Mucosa of descending colon (tissue), 3 donors: ENCODE results near the gene ISM1. TPM values are rescaled to one million over a fixed set of nuclear protein-coding genes. Genes with fewer than 3 reads are reported as not detected.
A peak's percentile ranks its signal among the peaks of the same experiment; 100 is the strongest.

Experiments used
- ATAC-seq: fragments of 200-7000 bp; cut with Tn5 transposase; one replicate; pipeline ENCODE4 v1.9.1; 2020; ENCODE audit warnings: mild to moderate bottlenecking, moderate library complexity
- DNase-seq, 3 donors: peaks; one replicate each; pipeline ENCODE4 v3.0.0-alpha.2; 2020
- H3K36me3 ChIP-seq: fragments of 200-600 bp; one replicate; pipeline ENCODE4 v1.8.0; 2021; ENCODE audit warnings: low read depth, mild to moderate bottlenecking
- H3K4me1 ChIP-seq: fragments of 200-600 bp; one replicate; pipeline ENCODE4 v1.8.0; 2021; ENCODE audit warnings: low read depth, mild to moderate bottlenecking
- H3K4me3 ChIP-seq: fragments of 200-600 bp; one replicate; pipeline ENCODE4 v1.8.0; 2021; ENCODE audit warnings: mild to moderate bottlenecking
- H3K9me3 ChIP-seq: fragments of 200-600 bp; one replicate; pipeline ENCODE4 v1.8.0; 2021; ENCODE audit warnings: mild to moderate bottlenecking
- intact Hi-C, 2 donors: fragments of 100-400 bp; cut with DNase I in 1 of 2; cut with micrococcal nuclease in 1 of 2; formaldehyde crosslinking; loops; one replicate each; pipeline versions ENCODE4 v1.11.0 to v1.11.1; 2022; cut with DNase I, micrococcal nuclease
- total RNA-seq, 3 donors: library from RNA; stranded (reverse); fragmentation: NEBNext Ultra II Directional in 2 of 3; extraction: Animal tissue kit (Norgen Biotek cat#: 25700) in 2 of 3; gene quantifications; one replicate each; pipeline versions ENCODE4 v1.2.1 to v1.2.4, GENCODE V29; 2021 to 2023
- TF ChIP-seq, protein P1 (sequence below): fragments of 200-600 bp; IDR thresholded peaks from one replicate; pipeline ENCODE4 v1.8.0; 2022; ENCODE audit warnings: antibody characterized with exemption, mild to moderate bottlenecking
- donor health status: DM: no; HTN: no; CAD: no; lungs with moderate emphysema.
- donor health status: DM: no; HTN: no; CAD: no.
- donor health status: DM: no; HTN: yes; CAD: no.

ISM1 gene
- total RNA-seq, 3 donors from 2014 or later: 0.14 to 0.72 (median 0.66) TPM

- peaks cover 18% of the 10 kb centered on the region for H3K4me1 ChIP-seq
- no peaks in the 10 kb centered on the region for H3K9me3 ChIP-seq
- ATAC-seq (peak; percentile 87), DNase-seq (peak; percentile 55 to 72 (median 62))
- no peak overlapping the region for H3K4me3 ChIP-seq
- intact Hi-C loops: no loop called here
- TF ChIP-seq, protein P1, sequence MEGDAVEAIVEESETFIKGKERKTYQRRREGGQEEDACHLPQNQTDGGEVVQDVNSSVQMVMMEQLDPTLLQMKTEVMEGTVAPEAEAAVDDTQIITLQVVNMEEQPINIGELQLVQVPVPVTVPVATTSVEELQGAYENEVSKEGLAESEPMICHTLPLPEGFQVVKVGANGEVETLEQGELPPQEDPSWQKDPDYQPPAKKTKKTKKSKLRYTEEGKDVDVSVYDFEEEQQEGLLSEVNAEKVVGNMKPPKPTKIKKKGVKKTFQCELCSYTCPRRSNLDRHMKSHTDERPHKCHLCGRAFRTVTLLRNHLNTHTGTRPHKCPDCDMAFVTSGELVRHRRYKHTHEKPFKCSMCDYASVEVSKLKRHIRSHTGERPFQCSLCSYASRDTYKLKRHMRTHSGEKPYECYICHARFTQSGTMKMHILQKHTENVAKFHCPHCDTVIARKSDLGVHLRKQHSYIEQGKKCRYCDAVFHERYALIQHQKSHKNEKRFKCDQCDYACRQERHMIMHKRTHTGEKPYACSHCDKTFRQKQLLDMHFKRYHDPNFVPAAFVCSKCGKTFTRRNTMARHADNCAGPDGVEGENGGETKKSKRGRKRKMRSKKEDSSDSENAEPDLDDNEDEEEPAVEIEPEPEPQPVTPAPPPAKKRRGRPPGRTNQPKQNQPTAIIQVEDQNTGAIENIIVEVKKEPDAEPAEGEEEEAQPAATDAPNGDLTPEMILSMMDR: no peak
- H3K36me3 ChIP-seq: no peaks in the 10 kb centered on the region
These were observed 722 bp downstream of the ISM1 start for GRCh38 chr20:13221673-13222318.

GRCh38 chr20:13222319-13222716 is 1.2 kb downstream of the ISM1 start:
- Histone ChIP-seq H3K4me3 (no peak overlapping the region), H3K36me3 (no peaks in the 10 kb centered on the region), H3K9me3 (no peaks in the 10 kb centered on the region), H3K4me1 (peaks cover 18% of the 10 kb centered on the region)
- ATAC-seq: no peak
- TF ChIP-seq, protein P1: no peak
- DNase-seq: no peak
- intact Hi-C loops: no loop called here

DNA sequence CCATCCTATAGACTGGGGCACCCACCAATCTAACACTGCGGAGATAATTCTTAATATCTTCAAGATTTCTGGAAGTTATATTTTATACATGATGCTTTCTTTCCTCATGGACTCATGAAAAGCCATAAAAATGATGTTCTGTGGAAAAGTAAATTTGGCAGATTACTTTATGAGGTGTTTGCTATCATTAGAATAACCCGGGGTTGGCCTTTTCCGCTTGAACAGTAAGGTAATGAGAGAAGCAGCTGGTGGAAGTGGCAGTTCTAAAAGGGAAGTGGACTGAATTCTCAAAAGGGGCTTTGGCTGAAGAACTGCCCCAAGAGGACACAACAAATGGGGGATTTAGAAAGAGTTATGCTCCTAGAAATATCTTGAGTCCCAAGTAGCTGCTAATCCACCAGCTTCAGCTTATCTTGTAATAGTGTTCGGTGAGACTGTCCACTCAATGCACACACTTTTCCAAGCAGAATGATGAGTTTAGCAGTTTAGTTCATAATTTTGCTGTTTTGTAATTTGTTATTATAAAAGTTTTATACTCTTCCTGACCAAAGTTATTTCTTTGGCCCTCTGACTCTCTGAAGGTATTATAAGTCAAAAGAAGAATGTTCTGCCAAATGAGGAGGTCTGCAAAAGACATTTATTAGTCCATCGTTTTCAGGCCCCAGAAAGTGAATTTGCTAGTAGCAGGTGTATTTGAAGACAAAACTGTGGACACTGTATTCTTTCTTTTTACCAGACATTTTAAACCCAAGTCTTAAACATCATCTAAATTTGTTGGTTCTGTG is 2.9 kb downstream of the ISM1 start:
- no peak for ATAC-seq

GRCh38 chr20:13226367-13226766 is 5.3 kb downstream of the ISM1 start:
- TF ChIP-seq, protein P1: no peak
- Histone ChIP-seq H3K4me1 (peaks cover 4% of the 10 kb centered on the region), H3K4me3 (no peak overlapping the region), H3K36me3 (no peaks in the 10 kb centered on the region), H3K9me3 (no peaks in the 10 kb centered on the region)
- DNase-seq (no peak), ATAC-seq (no peak)
- intact Hi-C loops: no loop called here

More for the DNA sequence above, 2.9 kb downstream of the ISM1 start:
- Histone ChIP-seq H3K36me3 (no peaks in the 10 kb centered on the region), H3K9me3 (no peaks in the 10 kb centered on the region), H3K4me3 (no peak overlapping the region), H3K4me1 (peaks cover 18% of the 10 kb centered on the region)
- intact Hi-C loops: no loop called here
- TF ChIP-seq, protein P1: no peak
- no peak for DNase-seq

DNA sequence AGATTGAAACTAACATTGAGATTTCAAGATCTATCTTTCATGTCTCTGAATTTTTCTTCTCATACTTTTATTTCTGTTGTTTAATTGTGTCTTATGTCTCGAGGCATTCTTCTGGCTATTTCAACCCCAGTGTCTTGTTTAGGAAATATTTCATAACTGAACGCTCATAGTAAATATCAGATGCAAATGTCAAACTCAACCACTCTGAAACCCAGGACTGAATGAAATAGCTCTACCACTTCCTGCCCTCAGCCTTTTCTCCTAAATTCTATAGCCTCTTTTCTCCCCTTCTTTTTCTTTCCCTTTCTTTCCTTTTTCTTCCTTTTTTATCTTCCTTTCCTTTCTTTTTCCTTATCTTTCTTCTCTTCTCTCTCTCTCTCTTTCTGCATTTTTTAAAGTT is 7.7 kb downstream of the ISM1 start:
- H3K36me3 ChIP-seq: no peaks in the 10 kb centered on the region
- no peaks in the 10 kb centered on the region for H3K4me1 ChIP-seq
- H3K4me3 ChIP-seq: no peak overlapping the region
- intact Hi-C loops: no loop called here
- TF ChIP-seq, protein P1: no peak
- no peaks in the 10 kb centered on the region for H3K9me3 ChIP-seq
- DNase-seq (no peak), ATAC-seq (no peak)
